Muscle of back (tissue), 11 donors: ENCODE results near the gene COG7. TPM values are rescaled to one million over a fixed set of nuclear protein-coding genes. Genes with fewer than 3 reads are reported as not detected.
"Not testable (repeated sequence)": the region's sequence is repeated elsewhere in the genome, so short reads cannot be mapped to it uniquely, and the experiment has no call there.

Experiments
- DNase-seq, 3 donors: peaks; one replicate each; pipeline versions ENCODE4 v3.0.0 to v3.0.0-alpha.2; 2013
- polyA plus RNA-seq, 10 donors: library from polyadenylated mRNA; unstranded; fragments of 120-200 nt; gene quantifications; one replicate each; pipeline ENCODE4 v1.2.1, GENCODE V29; 2013; ENCODE audit not compliant: insufficient read length in 10 of 10

Gene COG7
- polyA plus RNA-seq, 10 donors: 9.9 to 19.7 (median 12.4) TPM

DNA sequence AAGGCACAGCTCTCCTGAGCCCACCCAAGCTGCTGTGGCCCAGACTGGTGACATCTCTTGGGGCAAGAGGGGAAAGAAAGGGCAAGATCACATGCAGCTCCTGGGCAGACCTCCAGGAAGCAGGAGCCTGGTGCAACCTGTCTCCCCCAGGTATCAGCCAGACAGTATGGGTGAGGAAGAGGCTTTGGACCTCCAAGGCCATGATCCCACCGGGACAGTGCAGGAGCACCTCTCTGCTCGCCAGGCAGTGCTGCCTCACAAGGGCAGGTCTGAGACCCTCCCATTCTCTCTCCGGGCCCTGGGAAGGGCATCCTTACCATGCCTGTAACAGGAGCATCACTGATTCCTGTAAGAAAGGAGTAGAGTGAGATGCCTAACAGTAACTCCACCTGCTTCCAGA, 25.6 kb upstream of the COG7 start:
- no peak for DNase-seq

DNA sequence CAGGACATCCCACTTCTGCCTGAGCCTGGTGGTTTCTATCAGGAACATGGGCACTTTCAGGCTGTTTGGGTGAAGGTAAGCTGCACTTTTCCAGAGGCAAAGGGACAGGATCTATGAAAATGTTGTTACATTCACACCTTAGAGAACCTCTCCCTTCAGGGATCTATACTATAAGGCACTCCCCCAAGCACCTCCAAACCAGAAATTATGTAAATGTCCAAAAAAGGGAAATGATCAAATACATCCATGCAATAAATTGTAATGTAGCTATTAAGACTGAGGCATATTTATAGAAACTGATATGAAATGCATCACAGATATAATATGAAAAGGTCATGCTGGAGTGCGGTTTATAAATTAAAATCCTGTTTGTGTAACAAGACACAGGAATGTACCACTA, 23.3 kb upstream of the COG7 start:
- no peak for DNase-seq

- DNase-seq: no peak
Observed at GRCh38 chr16:23469814-23470213, 16.8 kb upstream of the COG7 start.

DNA sequence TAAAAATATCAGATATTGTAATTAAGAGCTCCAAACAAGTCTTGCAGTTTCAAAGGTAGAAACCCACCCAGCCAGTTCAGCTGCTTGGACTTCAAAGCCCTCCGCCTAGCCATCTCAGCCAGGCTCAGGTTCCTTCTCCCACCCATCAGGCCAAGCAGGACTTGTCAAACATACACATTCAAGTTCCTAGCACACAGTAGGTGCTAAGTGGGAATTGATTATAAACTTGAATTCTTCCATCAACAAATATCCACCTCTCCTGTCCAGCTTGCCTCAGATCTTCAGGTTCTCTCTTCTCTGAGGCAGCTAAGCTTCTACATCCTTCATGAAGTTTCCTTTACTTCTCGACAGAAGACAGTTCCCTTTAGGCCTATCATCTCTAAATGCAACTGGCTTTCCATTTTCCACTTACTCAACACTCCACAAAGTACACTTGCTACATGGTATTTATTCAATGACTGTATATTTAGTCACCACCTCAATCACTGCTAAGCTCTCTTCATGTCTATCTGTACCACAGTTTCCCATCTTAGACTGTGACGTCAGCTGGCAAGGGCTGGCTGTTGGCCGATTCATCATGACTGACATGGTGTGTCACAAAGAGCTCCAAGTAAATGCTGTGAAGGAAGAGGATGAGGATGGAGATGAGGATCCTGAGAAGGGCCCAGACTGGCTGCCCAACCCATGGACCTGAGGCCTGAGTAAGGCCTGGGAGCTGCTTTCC, 13.3 kb upstream of the COG7 start:
- peak in 1 of 3 donors; percentile 60 for DNase-seq

DNA sequence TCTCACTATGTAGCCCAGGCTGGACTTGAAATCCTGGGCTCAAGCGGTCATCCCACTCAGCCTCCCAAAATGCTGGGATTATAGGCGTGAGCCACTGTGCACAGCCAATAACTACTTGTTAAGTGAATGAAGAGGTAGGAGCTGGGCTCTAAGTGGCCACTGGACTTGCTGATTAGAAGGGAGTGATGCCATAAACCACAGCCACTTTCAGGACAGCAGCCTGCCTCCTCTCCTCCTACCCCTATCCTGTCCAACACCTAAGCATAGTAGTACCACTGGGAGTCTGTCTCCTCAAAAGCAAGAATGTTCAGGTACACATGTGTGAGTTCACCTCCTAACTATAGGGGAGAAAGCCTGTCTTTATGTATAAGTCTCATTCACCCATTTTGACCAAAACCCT, 12.2 kb upstream of the COG7 start:
- no peak for DNase-seq

- no peak for DNase-seq
Observed at GRCh38 chr16:23464196-23464595, 11.2 kb upstream of the COG7 start.

DNA sequence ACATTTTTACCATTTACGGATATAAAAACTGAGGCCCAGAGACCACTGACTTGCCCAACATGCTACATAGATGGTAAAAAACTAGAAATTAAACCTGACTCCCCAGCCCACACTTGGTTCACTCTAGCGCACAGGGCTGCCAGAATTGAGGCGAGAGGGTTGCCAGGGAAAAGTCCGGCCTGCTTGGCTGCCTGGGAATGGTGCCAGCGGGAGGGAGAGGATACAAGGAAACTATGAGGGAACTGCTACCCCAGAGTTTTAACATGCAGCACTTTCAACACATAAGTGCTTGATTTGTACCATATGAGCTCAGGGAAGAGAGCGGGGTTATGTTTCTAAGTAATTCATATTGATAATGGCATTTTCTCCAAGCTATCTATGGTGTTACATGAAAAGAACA, 10.0 kb upstream of the COG7 start:
- DNase-seq: peak; percentile 47 to 81 (median 78)

GRCh38 chr16:23453338-23454052, 506 bp upstream of the COG7 start:
- no peak for DNase-seq

DNA sequence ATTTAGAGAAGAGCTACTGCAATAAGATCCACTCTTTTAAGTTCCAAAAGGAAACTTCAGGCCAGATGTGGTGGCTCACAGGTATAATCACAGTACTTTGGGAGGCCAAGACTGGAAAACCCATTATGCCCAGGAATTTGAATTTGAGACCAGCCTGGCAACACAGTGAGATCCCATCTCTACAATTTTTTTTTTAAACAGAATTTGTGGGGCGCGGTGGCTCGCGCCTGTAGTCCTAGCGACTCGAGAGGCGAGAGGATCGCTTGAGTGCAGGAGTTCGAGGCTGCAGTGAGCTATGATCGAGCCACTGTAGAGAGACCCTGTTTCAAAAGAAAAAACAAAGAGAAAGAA, 793 bp downstream of the COG7 start:
- peak in 1 of 3 donors; percentile 15 for DNase-seq

GRCh38 chr16:23448392-23448791, 4.6 kb downstream of the COG7 start:
- DNase-seq: no peak

GRCh38 chr16:23437542-23437941, 15.4 kb downstream of the COG7 start:
- DNase-seq: not testable (repeated sequence)

DNA sequence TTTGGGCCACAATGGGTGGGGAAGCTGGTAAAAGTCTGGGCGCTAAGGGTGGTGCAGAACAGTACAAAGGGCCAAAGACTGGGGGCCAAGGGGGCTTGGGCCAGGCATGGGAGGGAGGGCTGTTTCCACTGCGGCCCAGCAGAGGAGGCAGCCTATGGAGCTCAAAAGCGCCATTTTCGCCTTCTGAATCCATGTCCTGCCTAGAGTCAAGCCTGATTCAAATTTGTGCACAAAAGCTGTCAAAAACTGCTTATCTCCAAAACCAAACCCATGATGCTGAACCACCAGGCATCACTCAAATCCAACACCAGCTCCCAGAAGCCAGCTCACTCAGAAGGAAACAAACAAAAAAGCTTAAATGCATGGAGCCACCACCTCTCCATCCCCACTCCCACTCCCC, 16.0 kb downstream of the COG7 start:
- DNase-seq: no peak

- DNase-seq: peak in 2 of 3 donors; percentile 16 to 46
Observed at GRCh38 chr16:23435500-23435899, 17.5 kb downstream of the COG7 start.

GRCh38 chr16:23434380-23434779, 18.6 kb downstream of the COG7 start:
- DNase-seq: peak; percentile 60 to 74 (median 62)

DNA sequence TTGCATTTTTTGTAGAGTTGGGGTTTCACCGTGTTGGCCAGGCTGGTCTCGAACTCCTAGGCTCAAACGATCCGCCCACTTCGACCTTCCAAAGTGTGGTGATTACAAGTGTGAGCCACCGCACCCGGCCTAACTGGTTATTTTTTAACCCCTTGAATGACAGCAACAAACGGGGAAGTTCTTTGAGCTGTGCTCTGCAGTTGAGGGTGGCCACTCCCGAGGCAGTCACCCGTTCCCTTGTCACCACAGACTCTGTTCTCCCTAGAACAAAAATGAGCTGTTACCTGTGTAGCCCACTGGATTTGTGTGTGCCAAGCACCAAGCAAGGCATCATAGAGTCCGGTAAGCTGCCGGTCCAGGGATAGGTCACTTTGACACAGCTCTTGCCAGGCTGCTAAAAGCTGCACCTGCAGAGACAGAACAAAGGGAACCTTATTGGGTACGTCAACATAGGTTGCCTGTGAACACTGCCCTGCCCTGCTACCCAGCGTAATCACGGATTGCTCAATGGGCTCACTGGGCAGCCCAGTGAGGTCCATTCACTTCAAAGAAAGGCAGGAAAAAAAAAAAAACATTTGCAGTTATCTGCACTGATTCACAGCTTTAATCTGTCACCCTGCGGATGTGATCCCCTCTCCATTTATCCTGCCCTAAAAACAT, 19.6 kb downstream of the COG7 start:
- no peak for DNase-seq

DNA sequence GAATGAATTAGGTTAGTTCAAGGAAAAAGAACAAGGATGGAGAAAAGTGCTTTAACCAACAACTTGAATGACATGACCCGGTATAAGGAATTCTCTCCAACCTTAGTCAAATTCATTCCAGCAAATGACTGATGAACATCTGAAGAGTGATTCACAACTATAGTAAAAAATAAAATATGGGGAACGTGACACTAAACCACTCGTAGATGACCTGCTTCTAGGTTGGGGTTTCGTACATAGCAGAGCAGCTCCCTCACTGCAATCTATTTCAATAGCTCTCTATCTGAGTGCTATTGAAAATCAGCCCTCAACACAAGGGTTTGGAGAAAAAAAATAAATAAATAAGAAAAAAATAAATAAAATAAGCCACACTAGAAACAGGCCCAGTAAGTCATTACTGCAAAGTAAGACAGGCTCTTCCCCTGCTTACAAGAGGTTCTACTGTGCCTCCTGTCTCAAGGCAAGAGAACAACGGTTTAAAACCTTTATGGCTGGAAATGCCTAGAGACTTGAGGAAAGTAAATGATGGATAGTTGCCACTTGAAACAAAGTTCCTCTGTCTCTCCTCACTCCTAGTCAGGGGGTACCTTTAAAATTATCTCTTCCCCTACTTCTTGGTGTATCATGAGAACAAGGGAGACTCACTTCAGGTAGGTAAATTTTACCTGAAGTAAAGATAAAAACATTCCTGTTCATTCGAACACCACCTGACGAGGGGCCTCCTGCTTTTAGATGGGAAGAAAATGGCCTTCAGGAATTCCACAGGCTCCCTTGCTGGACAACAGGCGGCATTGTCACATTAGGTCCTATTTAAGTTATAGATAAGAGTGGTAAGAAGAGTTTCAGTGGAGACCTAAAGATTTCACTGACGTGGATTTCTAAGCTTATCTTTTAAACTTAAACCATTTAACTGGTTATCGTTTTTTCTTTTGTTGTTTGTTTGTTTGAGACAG, 20.5 kb downstream of the COG7 start:
- DNase-seq: no peak

- DNase-seq: no peak
Observed at GRCh38 chr16:23428351-23428750, 24.6 kb downstream of the COG7 start.

- no peak for DNase-seq
Observed at GRCh38 chr16:23424292-23424958, 28.6 kb downstream of the COG7 start.

- DNase-seq: peak; percentile 37 to 88 (median 61)
Observed at GRCh38 chr16:23423496-23424049, 29.4 kb downstream of the COG7 start.

DNA sequence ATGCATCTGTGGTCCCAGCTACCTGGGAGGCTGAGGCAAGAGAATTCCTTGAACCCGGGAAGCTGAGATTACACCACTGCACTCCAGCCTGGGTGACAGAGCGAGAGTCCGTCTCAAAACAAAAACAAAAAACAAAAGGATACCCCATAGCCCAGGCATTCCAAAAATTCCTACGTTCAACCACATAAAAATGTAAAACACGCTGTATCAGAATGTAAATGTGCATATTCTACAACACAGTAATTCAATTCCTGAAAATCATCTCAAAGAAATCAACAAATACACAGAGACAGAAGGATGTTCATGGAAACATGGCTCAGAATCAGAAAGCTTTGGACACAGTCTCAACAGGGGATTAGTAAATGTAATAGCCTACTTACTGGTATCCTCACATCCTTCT, 33.0 kb downstream of the COG7 start:
- DNase-seq: peak in 2 of 3 donors; percentile 16 to 45

GRCh38 chr16:23416816-23417215, 36.2 kb downstream of the COG7 start:
- no peak for DNase-seq
